GM12878 (cell line): ENCODE results near the gene RAC2. TPM values are rescaled to one million over a fixed set of nuclear protein-coding genes. Genes with fewer than 3 reads are reported as not detected.

Experiments used
- ATAC-seq: fragments of 200-7000 bp; cut with Tn5 transposase; 3 replicates; pipeline ENCODE4 v1.9.1; 2020; ENCODE audit warnings: mild to moderate bottlenecking, moderate library complexity
- BruUV-seq: library from RNA; stranded (reverse); fragments of 400-500 nt; replicated peaks from 2 replicates; lab custom pipeline; 2021; lab: Mats Ljungman, UMichigan
- CTCF ChIA-PET: fragments of 300-600 bp; sonication (Branson Sonifier 250); formaldehyde crosslinking; extraction: SDS; loops from one replicate; lab custom pipeline; 2021; ENCODE audit warnings: inconsistent platforms; lab: Yijun Ruan, JAX
- POLR2A ChIA-PET: fragments of 350-600 bp; formaldehyde crosslinking; extraction: SDS; loops from one replicate; lab custom pipeline; 2021; ENCODE audit warnings: inconsistent platforms; lab: Charles Lee
- RAD21 ChIA-PET: fragments of 300-600 bp; sonication (Branson Sonifier 250); formaldehyde crosslinking; loops from one replicate; lab custom pipeline; 2023; ENCODE audit warnings: antibody characterized with exemption; ENCODE audit not compliant: unreplicated experiment; lab: Charles Lee
- SMC1A ChIA-PET: fragments of 300-600 bp; sonication (Branson Sonifier 250); formaldehyde crosslinking; loops from one replicate; lab custom pipeline; 2023; ENCODE audit not compliant: unreplicated experiment, uncharacterized antibody; lab: Charles Lee
- DNase-seq: peaks from one replicate; pipeline ENCODE4 v3.0.0-alpha.2; 2011; ENCODE audit warnings: low read depth, low spot score
- FAIRE-seq: peaks from 3 replicates; lab custom pipeline; 2011; peaks lifted over from hg19 to GRCh38; lab: Jason Lieb, UNC
- H2AFZ ChIP-seq: 2 replicates; pipeline ENCODE4 v1.6.0; 2011; ENCODE audit warnings: low read depth, low read length, control low read depth; ENCODE audit not compliant: control insufficient read depth
- H3K27ac ChIP-seq: 2 replicates; pipeline ENCODE4 v1.5.1; 2011; ENCODE audit warnings: control low read depth; ENCODE audit not compliant: control insufficient read depth, insufficient read depth
- H3K27me3 ChIP-seq, 2 experiments: replicated peaks in 1 of 2; 2 replicates each; pipeline versions ENCODE4 v1.6.0 to v1.6.1; 2011; ENCODE audit warnings: low read length in 1 of 2; ENCODE audit not compliant: control insufficient read depth in 2 of 2, insufficient read depth in 2 of 2
- H3K36me3 ChIP-seq, 2 experiments: 2 replicates each; pipeline ENCODE4 v1.5.1; 2011; ENCODE audit warnings: low read length in 1 of 2; ENCODE audit not compliant: control insufficient read depth in 2 of 2, insufficient read depth in 2 of 2
- H3K4me1 ChIP-seq: 2 replicates; pipeline ENCODE4 v1.6.1; 2011; ENCODE audit warnings: mild to moderate bottlenecking, low read length, moderate library complexity, mixed read lengths; ENCODE audit not compliant: control insufficient read depth, insufficient read depth
- H3K4me2 ChIP-seq: 2 replicates; pipeline ENCODE4 v1.6.0; 2011; ENCODE audit warnings: control low read depth; ENCODE audit not compliant: control insufficient read depth, insufficient read depth
- H3K4me3 ChIP-seq: fragments of 200-600 bp; sonication (generic); 2 replicates; pipeline ENCODE4 v1.5.1; 2016
- H3K79me2 ChIP-seq: 2 replicates; pipeline ENCODE4 v1.6.0; 2011; ENCODE audit warnings: low read length; ENCODE audit not compliant: control insufficient read depth, insufficient read depth
- H3K9ac ChIP-seq: 2 replicates; pipeline ENCODE4 v1.8.0; 2011; ENCODE audit warnings: low read length, control low read depth, mixed read lengths; ENCODE audit not compliant: control insufficient read depth, insufficient read depth
- H3K9me3 ChIP-seq: replicated peaks from 3 replicates; pipeline ENCODE4 v1.5.1; 2011; ENCODE audit warnings: mild to moderate bottlenecking, low read length; ENCODE audit not compliant: control insufficient read depth, insufficient read depth
- H4K20me1 ChIP-seq: 2 replicates; pipeline ENCODE4 v1.6.0; 2011; ENCODE audit not compliant: control insufficient read depth, insufficient read depth
- ATF7 ChIP-seq: fragments of 450-650 bp; IDR thresholded peaks from 2 replicates; pipeline ENCODE4 v1.6.1; 2016; ENCODE audit warnings: low read depth, mild to moderate bottlenecking
- CTCF ChIP-seq, 3 experiments: IDR thresholded peaks in 2 of 3; conservative IDR thresholded peaks in 1 of 3; 2 replicates each; pipeline ENCODE4 v1.5.1; 2011; ENCODE audit warnings: low read depth in 3 of 3, low read length in 3 of 3, mild to moderate bottlenecking in 3 of 3, control low read depth in 2 of 3, moderate library complexity in 2 of 3, inconsistent platforms in 1 of 3, mixed read lengths in 1 of 3; ENCODE audit not compliant: control insufficient read depth in 2 of 3, insufficient read depth in 1 of 3; ENCODE audit errors: extremely low read depth in 1 of 3
- WGBS: methylation state at CpG from one replicate; pipeline ENCODE4 v1.1.6; 2016; ENCODE audit warnings: low lambda C conversion rate; ENCODE audit not compliant: insufficient replicate concordance, insufficient coverage; ENCODE audit errors: missing lambda C conversion rate; 5-methylcytosine and 5-hydroxymethylcytosine counted together
- in situ Hi-C: fragments of 300-500 bp; cut with MboI; formaldehyde crosslinking; loops from 9 replicates; pipeline ENCODE4 v1.14.3; 2018; ENCODE audit warnings: mixed read lengths
- intact Hi-C: fragments of 100-400 bp; cut with micrococcal nuclease; formaldehyde crosslinking; loops from one replicate; pipeline ENCODE4 v1.14.2; 2022; ENCODE audit not compliant: unreplicated experiment
- polyA plus RNA-seq, 11 experiments: library from polyadenylated mRNA; depleted of rRNA in 4 of 11; unstranded in 6 of 11; stranded (reverse) in 5 of 11; fragments of >200 nt; fragmentation: Nextera tagmentation in 4 of 11; fragmentation: Illumina TruSeq in 1 of 11; extraction: Ambion mirVana in 4 of 11; extraction: Trizol in 1 of 11; gene quantifications; 1 replicate in 1 of 11; 2 replicates in 10 of 11; pipeline versions ENCODE4 v1.2.1 to v1.2.3, GENCODE V29; 2011 to 2016; ENCODE audit warnings: inconsistent platforms in 2 of 11, missing spikeins in 2 of 11, low read depth in 1 of 11
- total RNA-seq, 4 experiments: library from RNA; depleted of rRNA in 3 of 4; stranded (reverse); fragments of >200 nt in 3 of 4; fragmentation: Illumina TruSeq in 1 of 4; extraction: Trizol in 1 of 4; gene quantifications; 2 replicates each; pipeline versions ENCODE4 v1.2.1 to v1.2.3, GENCODE V29; 2013 to 2021

The RAC2 gene
- total and polyA plus RNA-seq, 10 of the 15 experiments (the other 5 are each of a cell fraction or from before 2014, with no cell fraction given): 102 to 386 (median 304) TPM

- SMC1A ChIA-PET: interaction anchor here (1.0 kb wide), 1 partner anchor 32 kb away, joined by 4 read pairs; no protein-coding TSS in a partner anchor
Measured at GRCh38 chr22:37177221-37177620, 66.8 kb downstream of the RAC2 start.

More at GRCh38 chr22:37177221-37177620, 66.8 kb downstream of the RAC2 start:
- intact Hi-C loops: no loop called here
- 9% methylated on average over 5 of the region's 5 CpGs for WGBS
- ATAC-seq: no peak
- FAIRE-seq: no peak
- ChIA-PET POLR2A (interaction anchor here (1.0 to 1.8 kb wide), 2 partner anchors 10 kb away, joined by 3 to 4 read pairs; partner anchors contain the start of gene C1QTNF6), CTCF (interaction anchor here (0.9 to 1.2 kb wide), 3 partner anchors 10 to 14 kb away, joined by 3 to 4 read pairs (median 3); no protein-coding TSS in a partner anchor), RAD21 (interaction anchor here (1.4 to 1.9 kb wide), 2 partner anchors 10 to 72 kb away, joined by 3 to 4 read pairs; no protein-coding TSS in a partner anchor)
- H3K9ac ChIP-seq: no peak overlapping the region
- DNase-seq: no peak
- H3K9me3 ChIP-seq: peaks cover 4% of the 10 kb centered on the region; the same call in 2 of the 3 replicates
- H3K4me1 ChIP-seq: peaks cover 4% of the 10 kb centered on the region; the same call in 1 of the 2 replicates
- no peak overlapping the region for H3K4me3 ChIP-seq
- H3K36me3 ChIP-seq: no peaks in the 10 kb centered on the region
- no peaks in the 10 kb centered on the region; a peak in 2 of 4 replicates for H3K27me3 ChIP-seq
- no peak overlapping the region for H3K4me2 ChIP-seq
- in situ Hi-C loops: no loop called here
- H3K27ac ChIP-seq: no peak overlapping the region
- BruUV-seq: no TSS peak
- H4K20me1 ChIP-seq: no peaks in the 10 kb centered on the region
- H3K79me2 ChIP-seq: no peaks in the 10 kb centered on the region
- TF ChIP-seq ATF7 (0 out of 2 replicates have a peak, but pooled peaks have one; percentile 12), CTCF (IDR thresholded peaks at IDR 0.05 in 2 of 3, conservative IDR thresholded peaks at IDR 0.05 in 1 of 3; ENCODE audit: control insufficient read depth in 2 of 3, extremely low read depth in 1 of 3, insufficient read depth in 1 of 3, low read depth in 3 of 3, low read length in 3 of 3) (no peak)
- H2AFZ ChIP-seq: no peak overlapping the region
